HepG2 (cell line): ENCODE measurements around the gene HSPA5. TPM values are rescaled to one million over a fixed set of nuclear protein-coding genes. Genes with fewer than 3 reads are reported as not detected.

Source experiments
- ATAC-seq: fragments of 200-7000 bp; cut with Tn5 transposase; 3 replicates; pipeline ENCODE4 v1.9.1; 2020; ENCODE audit warnings: mild to moderate bottlenecking, moderate library complexity
- BruUV-seq: library from RNA; stranded (reverse); fragments of 400-500 nt; replicated peaks from 2 replicates; lab custom pipeline; 2021; lab: Mats Ljungman, UMichigan
- CTCF ChIA-PET: fragments of 300-600 bp; formaldehyde crosslinking; extraction: SDS; loops from one replicate; lab custom pipeline; 2021; ENCODE audit warnings: low total read pairs, inconsistent platforms, low intra/inter-chr PET ratio; lab: Yijun Ruan, JAX
- POLR2A ChIA-PET: fragments of 350-600 bp; sonication (Branson Sonifier 250); formaldehyde crosslinking; loops from one replicate; lab custom pipeline; 2020; ENCODE audit warnings: antibody characterized with exemption, inconsistent platforms; lab: Yijun Ruan, JAX
- DNase-seq: peaks from one replicate; pipeline ENCODE4 v3.0.0-alpha.2; 2015; ENCODE audit warnings: low spot score
- FAIRE-seq: peaks from 3 replicates; lab custom pipeline; 2011; peaks lifted over from hg19 to GRCh38; lab: Jason Lieb, UNC
- H2AFZ ChIP-seq: one replicate; pipeline ENCODE4 v1.6.1; 2011; ENCODE audit warnings: low read length, inconsistent platforms
- H3K27ac ChIP-seq: fragments of 300-600 bp; 3 replicates; pipeline ENCODE4 v1.8.0; 2011; ENCODE audit warnings: mixed run types, mild to moderate bottlenecking, mixed read lengths, low read length, inconsistent platforms; ENCODE audit not compliant: insufficient read depth; ENCODE audit errors: extremely low read length
- H3K27me3 ChIP-seq, 2 experiments: fragments of 200-600 bp in 1 of 2; 2 replicates in 1 of 2; 3 replicates in 1 of 2; pipeline versions ENCODE4 v1.6.0 to v1.8.0; 2011; ENCODE audit warnings: low read length in 2 of 2, mild to moderate bottlenecking in 2 of 2, moderate library complexity in 2 of 2, inconsistent platforms in 1 of 2; ENCODE audit not compliant: insufficient read depth in 2 of 2, control insufficient read depth in 1 of 2
- H3K36me3 ChIP-seq, 2 experiments: fragments of 200-600 bp in 1 of 2; replicated peaks in 1 of 2; 2 replicates in 1 of 2; 3 replicates in 1 of 2; pipeline versions ENCODE4 v1.5.1 to v1.8.0; 2011; ENCODE audit warnings: low read length in 2 of 2, inconsistent platforms in 1 of 2; ENCODE audit not compliant: insufficient read depth in 2 of 2, control insufficient read depth in 1 of 2
- H3K4me1 ChIP-seq: 2 replicates; pipeline ENCODE4 v1.5.1; 2012; ENCODE audit warnings: low read length, inconsistent platforms; ENCODE audit not compliant: insufficient read depth
- H3K4me2 ChIP-seq: 2 replicates; pipeline ENCODE4 v1.6.0; 2011; ENCODE audit warnings: low read depth, low read length, inconsistent platforms
- H3K4me3 ChIP-seq, 3 experiments: fragments of 200-600 bp in 1 of 3; sonication (generic), shearing (Covaris generic) in 1 of 3; replicated peaks in 1 of 3; 2 replicates each; pipeline ENCODE4 v1.5.1; 2011 to 2016; ENCODE audit warnings: low read length in 3 of 3, inconsistent platforms in 2 of 3, low read depth in 2 of 3, mild to moderate bottlenecking in 2 of 3, control low read depth in 1 of 3, mixed read lengths in 1 of 3; ENCODE audit not compliant: insufficient read depth in 1 of 3
- H3K79me2 ChIP-seq: one replicate; pipeline ENCODE4 v1.6.1; 2011; ENCODE audit warnings: low read length, inconsistent platforms; ENCODE audit not compliant: insufficient read depth
- H3K9ac ChIP-seq: 2 replicates; pipeline ENCODE4 v1.6.0; 2011; ENCODE audit warnings: mild to moderate bottlenecking, low read depth, low read length, inconsistent platforms; ENCODE audit not compliant: insufficient read depth
- H3K9me3 ChIP-seq: 2 replicates; pipeline ENCODE4 v1.5.1; 2012; ENCODE audit warnings: mild to moderate bottlenecking, low read length
- H4K20me1 ChIP-seq: 2 replicates; pipeline ENCODE4 v1.6.0; 2011; ENCODE audit warnings: inconsistent platforms, mild to moderate bottlenecking, low read length, moderate library complexity; ENCODE audit not compliant: insufficient read depth
- ARHGAP35 ChIP-seq: sonication (generic); formaldehyde crosslinking; IDR thresholded peaks from 2 replicates; pipeline ENCODE4 v1.9.0; 2022; ENCODE audit warnings: mild to moderate bottlenecking, inconsistent platforms, moderate library complexity, missing genetic modification reagents, borderline replicate concordance
- DNMT1 ChIP-seq: sonication (generic); formaldehyde crosslinking; IDR thresholded peaks from 2 replicates; pipeline ENCODE4 v1.5.1; 2020; ENCODE audit warnings: mild to moderate bottlenecking, missing genetic modification reagents
- FIP1L1 ChIP-seq: fragments of 200-400 bp; formaldehyde crosslinking; IDR thresholded peaks from 2 replicates; pipeline ENCODE4 v1.6.1; 2018; ENCODE audit warnings: low read depth, mild to moderate bottlenecking, low read length, moderate library complexity, borderline replicate concordance; ENCODE audit not compliant: insufficient read depth
- HNRNPH1 ChIP-seq: fragments of 200-400 bp; formaldehyde crosslinking; optimal IDR thresholded peaks from 2 replicates; pipeline ENCODE3; 2017; ENCODE audit warnings: mild to moderate bottlenecking, low read depth, low read length
- KDM5A ChIP-seq: fragments of 200-600 bp; sonication (generic); IDR thresholded peaks from 2 replicates; pipeline ENCODE4 v1.7.0; 2018; ENCODE audit warnings: antibody characterized with exemption, mild to moderate bottlenecking, low read length, borderline replicate concordance
- NFKB2 ChIP-seq: sonication (generic); formaldehyde crosslinking; IDR thresholded peaks from 2 replicates; pipeline ENCODE4 v1.4.0; 2020; ENCODE audit warnings: missing genetic modification reagents, borderline replicate concordance
- TFDP1 ChIP-seq: IDR thresholded peaks from 2 replicates; pipeline ENCODE4 v1.6.1; 2016; ENCODE audit warnings: missing compliant biosample characterization, missing genetic modification reagents, borderline replicate concordance
- XRCC5 ChIP-seq: fragments of 200-400 bp; formaldehyde crosslinking; optimal IDR thresholded peaks from 2 replicates; pipeline ENCODE3; 2017; ENCODE audit warnings: mild to moderate bottlenecking, low read length
- ZBTB43 ChIP-seq: sonication (generic); formaldehyde crosslinking; conservative IDR thresholded peaks from 2 replicates; pipeline ENCODE4 v1.4.0; 2020; ENCODE audit warnings: missing genetic modification reagents
- ZGPAT ChIP-seq: IDR thresholded peaks from 2 replicates; pipeline ENCODE4 v1.6.1; 2016; ENCODE audit warnings: mild to moderate bottlenecking
- ZNF124 ChIP-seq: sonication (generic); formaldehyde crosslinking; IDR thresholded peaks from 2 replicates; pipeline ENCODE4 v1.4.0; 2020; ENCODE audit warnings: missing genetic modification reagents
- ZNF224 ChIP-seq: sonication (generic); formaldehyde crosslinking; IDR thresholded peaks from 2 replicates; pipeline ENCODE4 v1.5.0; 2020; ENCODE audit warnings: mild to moderate bottlenecking, missing genetic modification reagents
- ZNF780A ChIP-seq: sonication (generic); formaldehyde crosslinking; IDR thresholded peaks from 2 replicates; pipeline ENCODE4 v1.8.0; 2022; ENCODE audit warnings: mild to moderate bottlenecking, missing genetic modification reagents, moderate library complexity
- WGBS: methylation state at CpG from one replicate; pipeline ENCODE4 v1.1.6; 2017; ENCODE audit warnings: low lambda C conversion rate; 5-methylcytosine and 5-hydroxymethylcytosine counted together
- in situ Hi-C: cut with HindIII; loops from 2 replicates; pipeline ENCODE4 v1.10.0; 2017; ENCODE audit warnings: low pct_unique_long_range_greater_than_20kb; ENCODE audit not compliant: extremely low pct_ligation_motif_present
- intact Hi-C: fragments of 100-400 bp; cut with micrococcal nuclease; formaldehyde crosslinking; loops from one replicate; pipeline ENCODE4 v1.10.0; 2022; ENCODE audit not compliant: unreplicated experiment
- polyA plus RNA-seq, 8 experiments: library from polyadenylated mRNA; depleted of rRNA in 3 of 8; stranded (reverse) in 7 of 8; unstranded in 1 of 8; fragments of >200 nt; fragmentation: Illumina TruSeq in 4 of 8; extraction: Trizol in 4 of 8; gene quantifications; 2 replicates each; pipeline versions ENCODE4 v1.2.1 to v1.2.3, GENCODE V29; 2011 to 2016; ENCODE audit warnings: low read depth in 4 of 8, missing spikeins in 1 of 8, mixed read lengths in 1 of 8; ENCODE audit not compliant: insufficient read depth in 1 of 8
- total RNA-seq, 5 experiments: library from RNA; depleted of rRNA; stranded (reverse); fragments of >200 nt; fragmentation: Illumina TruSeq; extraction: Trizol; gene quantifications; 2 replicates each; pipeline ENCODE4 v1.2.3, GENCODE V29; 2016; ENCODE audit warnings: low read depth in 1 of 5

The HSPA5 gene
- total and polyA plus RNA-seq, 2 of the 13 experiments (the other 11 are each of a cell fraction or from before 2014, with no cell fraction given): 201 to 206 TPM

GRCh38 chr9:125214186-125214585 is 27.0 kb downstream of the HSPA5 start:
- BruUV-seq: no TSS peak
- intact Hi-C loops: no loop called here
- no peaks in the 10 kb centered on the region for H3K27me3 ChIP-seq
- peaks cover 16 to 56% of the 10 kb centered on the region in 2 experiments for H3K36me3 ChIP-seq
- ChIA-PET CTCF (no interaction called here), POLR2A (interaction anchor here (0.9 kb wide), 1 partner anchor 10 kb away, joined by 3 read pairs; no protein-coding TSS in a partner anchor)
- H3K9me3 ChIP-seq: no peaks in the 10 kb centered on the region
- ATAC-seq: no peak
- no peaks in the 10 kb centered on the region for H4K20me1 ChIP-seq
- in situ Hi-C loops: no loop called here
- no peak for FAIRE-seq
- no peak overlapping the region for H2AFZ ChIP-seq
- no peak overlapping the region for H3K4me3 ChIP-seq
- H3K9ac ChIP-seq: no peak overlapping the region
- H3K4me2 ChIP-seq: no peak overlapping the region
- DNase-seq: no peak
- TF ChIP-seq XRCC5 (no peak), TFDP1 (CRISPR knock-in tag) (no peak), KDM5A (no peak), ZBTB43 (CRISPR knock-in tag) (no peak)
- H3K4me1 ChIP-seq: no peaks in the 10 kb centered on the region
- no peaks in the 10 kb centered on the region for H3K79me2 ChIP-seq
- WGBS: 88% methylated on average over 5 of the region's 5 CpGs
- H3K27ac ChIP-seq: no peak overlapping the region

- no peak overlapping the region for H2AFZ ChIP-seq
- H3K27ac ChIP-seq: peak overlapping the region; percentile 67
- H3K4me1 ChIP-seq: peaks cover 36% of the 10 kb centered on the region
- in situ Hi-C loops (no loop called here), intact Hi-C loops (no loop called here)
- H4K20me1 ChIP-seq: no peaks in the 10 kb centered on the region
- H3K9me3 ChIP-seq: no peaks in the 10 kb centered on the region
- H3K9ac ChIP-seq: 0 out of 2 replicates have a peak overlapping the region, but pooled peaks have one; percentile 39
- peak overlapping the region; percentile 55 for H3K4me2 ChIP-seq
- DNase-seq (peak; percentile 74), ATAC-seq (peak; percentile 20; the same call in 2 of the 3 replicates), FAIRE-seq (peak; percentile 78)
- no peak overlapping the region for H3K4me3 ChIP-seq
- POLR2A ChIA-PET: interaction anchor here (0.7 to 3.2 kb wide), 3 partner anchors 9 to 37 kb away, joined by 3 to 20 read pairs (median 4); partner anchors contain the start of gene HSPA5
- WGBS: 61% methylated on average over 3 of the region's 3 CpGs
- H3K36me3 ChIP-seq: peaks cover 9 to 36% of the 10 kb centered on the region in 2 experiments
- peaks cover 10% of the 10 kb centered on the region for H3K79me2 ChIP-seq
- no TSS peak for BruUV-seq
- H3K27me3 ChIP-seq: no peaks in the 10 kb centered on the region
- CTCF ChIA-PET: no interaction called here
- TF ChIP-seq ARHGAP35 (CRISPR knock-in tag) (no peak), ZGPAT (CRISPR knock-in tag) (no peak), FIP1L1 (no peak), NFKB2 (CRISPR knock-in tag) (0 out of 2 replicates have a peak, but pooled peaks have one; percentile 50), ZNF124 (CRISPR knock-in tag) (no peak), HNRNPH1 (no peak), ZNF780A (CRISPR knock-in tag) (no peak), DNMT1 (no peak), ZNF224 (CRISPR knock-in tag) (no peak)
Observed at GRCh38 chr9:125204477-125204876, 36.7 kb downstream of the HSPA5 start.
